ENCODE measurements around the gene TUBB1.
A peak's percentile ranks its signal among the peaks of the same experiment; 100 is the strongest.

Gene TUBB1

DNA sequence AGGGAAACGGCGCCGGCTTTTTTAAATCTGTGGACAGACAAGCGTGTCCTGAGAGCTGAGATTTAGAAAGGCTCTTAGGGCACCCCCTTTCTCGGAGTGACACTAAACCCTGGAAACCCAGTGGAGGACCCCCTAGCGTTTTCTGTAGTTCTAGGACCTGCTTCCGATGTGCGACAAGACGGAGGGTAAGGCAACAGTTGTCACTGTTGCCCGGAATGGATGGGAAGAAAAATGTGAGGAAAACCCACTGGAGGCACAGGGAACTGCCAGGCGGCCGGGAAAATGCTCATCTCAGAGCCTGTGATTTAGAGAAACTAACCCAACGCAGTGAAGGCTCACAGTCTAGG is 13.5 kb downstream of the TUBB1 start:
- peaks cover 68% of the 10 kb centered on the region for H3K79me2 ChIP-seq (ENCODE audit: low read length)
- no peak for TF ChIP-seq EZH2 (optimal IDR thresholded peaks at IDR 0.05; ENCODE audit: low read depth, low read length)
- no peak for TF ChIP-seq EZH2phosphoT487 (IDR thresholded peaks at IDR 0.05; ENCODE audit: low read length)
- TF ChIP-seq, protein P1, sequence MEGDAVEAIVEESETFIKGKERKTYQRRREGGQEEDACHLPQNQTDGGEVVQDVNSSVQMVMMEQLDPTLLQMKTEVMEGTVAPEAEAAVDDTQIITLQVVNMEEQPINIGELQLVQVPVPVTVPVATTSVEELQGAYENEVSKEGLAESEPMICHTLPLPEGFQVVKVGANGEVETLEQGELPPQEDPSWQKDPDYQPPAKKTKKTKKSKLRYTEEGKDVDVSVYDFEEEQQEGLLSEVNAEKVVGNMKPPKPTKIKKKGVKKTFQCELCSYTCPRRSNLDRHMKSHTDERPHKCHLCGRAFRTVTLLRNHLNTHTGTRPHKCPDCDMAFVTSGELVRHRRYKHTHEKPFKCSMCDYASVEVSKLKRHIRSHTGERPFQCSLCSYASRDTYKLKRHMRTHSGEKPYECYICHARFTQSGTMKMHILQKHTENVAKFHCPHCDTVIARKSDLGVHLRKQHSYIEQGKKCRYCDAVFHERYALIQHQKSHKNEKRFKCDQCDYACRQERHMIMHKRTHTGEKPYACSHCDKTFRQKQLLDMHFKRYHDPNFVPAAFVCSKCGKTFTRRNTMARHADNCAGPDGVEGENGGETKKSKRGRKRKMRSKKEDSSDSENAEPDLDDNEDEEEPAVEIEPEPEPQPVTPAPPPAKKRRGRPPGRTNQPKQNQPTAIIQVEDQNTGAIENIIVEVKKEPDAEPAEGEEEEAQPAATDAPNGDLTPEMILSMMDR (IDR thresholded peaks at IDR 0.05; ENCODE audit: low read length) = no peak; the same call in 1 of the 2 replicates
- peaks cover 8% of the 10 kb centered on the region for H4K20me1 ChIP-seq (ENCODE audit: insufficient read depth, low read length)
- H3K27ac ChIP-seq (ENCODE audit: low read length) = peak overlapping the region; percentile 63; the same call in 1 of the 2 replicates
- peak overlapping the region; percentile 72 for H3K9ac ChIP-seq (ENCODE audit: low read length)
- H3K4me3 ChIP-seq (ENCODE audit: low read length) = peak overlapping the region; percentile 98
- H3K27me3 ChIP-seq (replicated peaks; ENCODE audit: insufficient read depth, low read length) = no peaks in the 10 kb centered on the region
- H2AFZ ChIP-seq (ENCODE audit: low read length) = peak overlapping the region; percentile 61
- DNase-seq = no peak
- peak overlapping the region; percentile 98 for H3K4me2 ChIP-seq (ENCODE audit: low read depth, low read length)
- no peaks in the 10 kb centered on the region for H3K9me2 ChIP-seq (replicated peaks; ENCODE audit: insufficient read depth, low read length)
- peaks cover 31% of the 10 kb centered on the region for H3K4me1 ChIP-seq (ENCODE audit: low read length)
- H3K9me3 ChIP-seq (replicated peaks; ENCODE audit: insufficient read depth, low read length) = no peaks in the 10 kb centered on the region
- peaks cover 16% of the 10 kb centered on the region for H3K36me3 ChIP-seq (replicated peaks; ENCODE audit: insufficient read depth, low read length)
- H3F3A ChIP-seq (ENCODE audit: insufficient read depth, low read length) = peaks cover 19% of the 10 kb centered on the region

DNA sequence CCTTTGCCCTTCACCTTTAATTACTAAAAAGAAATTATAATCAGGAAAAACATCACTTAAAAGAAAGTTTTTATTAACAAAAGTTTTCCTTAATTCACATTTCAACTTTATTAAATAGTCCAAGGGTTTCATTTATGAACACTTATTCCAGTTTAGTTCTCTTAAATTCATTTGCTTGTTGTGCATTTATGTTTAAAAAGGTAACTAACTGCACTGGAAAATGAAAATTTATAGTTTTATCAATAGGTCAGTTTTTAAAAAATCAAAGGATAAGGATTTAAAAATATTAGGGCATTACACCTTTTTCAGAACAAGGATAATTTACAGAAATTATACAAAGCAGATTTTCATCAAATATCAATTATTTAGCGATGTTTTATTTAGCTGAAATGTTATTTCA is 13.9 kb downstream of the TUBB1 start:
- Histone ChIP-seq H3K4me3 (ENCODE audit: low read length) (peak overlapping the region; percentile 98), H3K9me3 (replicated peaks; ENCODE audit: insufficient read depth, low read length) (no peaks in the 10 kb centered on the region), H3K27ac (ENCODE audit: low read length) (peak overlapping the region; percentile 63; the same call in 1 of the 2 replicates), H3K27me3 (replicated peaks; ENCODE audit: insufficient read depth, low read length) (no peaks in the 10 kb centered on the region), H3K4me1 (ENCODE audit: low read length) (peaks cover 31% of the 10 kb centered on the region), H2AFZ (ENCODE audit: low read length) (peak overlapping the region; percentile 61; the same call in 1 of the 2 replicates), H3F3A (ENCODE audit: insufficient read depth, low read length) (peaks cover 19% of the 10 kb centered on the region), H3K9me2 (replicated peaks; ENCODE audit: insufficient read depth, low read length) (no peaks in the 10 kb centered on the region), H3K9ac (ENCODE audit: low read length) (peak overlapping the region; percentile 72; the same call in 1 of the 2 replicates), H3K79me2 (ENCODE audit: low read length) (peaks cover 68% of the 10 kb centered on the region), H4K20me1 (ENCODE audit: insufficient read depth, low read length) (peaks cover 4% of the 10 kb centered on the region), H3K36me3 (replicated peaks; ENCODE audit: insufficient read depth, low read length) (peaks cover 18% of the 10 kb centered on the region), H3K4me2 (ENCODE audit: low read depth, low read length) (peak overlapping the region; percentile 98)
- no peak for DNase-seq
- TF ChIP-seq EZH2 (optimal IDR thresholded peaks at IDR 0.05; ENCODE audit: low read depth, low read length) (no peak), EZH2phosphoT487 (IDR thresholded peaks at IDR 0.05; ENCODE audit: low read length) (no peak)
- TF ChIP-seq, protein P1 (IDR thresholded peaks at IDR 0.05; ENCODE audit: low read length) = no peak

DNA sequence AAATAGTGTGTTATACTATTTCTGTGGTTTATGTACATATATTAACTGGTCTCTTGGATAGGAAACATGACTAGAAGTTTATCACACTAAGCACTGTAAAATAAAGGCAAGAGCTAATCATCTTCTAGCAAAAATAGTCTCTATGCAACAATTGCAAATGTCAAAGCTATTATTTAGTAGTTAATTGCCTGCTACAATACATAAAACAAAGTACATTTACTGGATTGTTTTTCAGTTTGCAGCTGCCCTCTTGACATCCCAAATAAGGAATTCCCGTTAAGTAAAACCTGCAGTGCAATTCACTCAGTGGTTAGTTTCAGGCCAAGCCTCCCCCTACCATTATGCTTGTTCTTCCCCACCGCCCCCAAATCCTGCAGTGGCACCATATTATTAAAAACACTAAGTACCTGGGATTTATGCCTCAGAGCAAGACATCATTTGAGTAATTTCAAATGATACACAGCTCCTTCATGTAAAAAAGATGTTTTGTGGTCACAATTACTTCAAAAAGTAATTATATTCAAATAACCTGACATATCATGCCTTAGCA is 14.5 kb downstream of the TUBB1 start:
- H3K9me2 ChIP-seq (replicated peaks; ENCODE audit: insufficient read depth, low read length) = no peaks in the 10 kb centered on the region
- no peak for DNase-seq
- H3K27me3 ChIP-seq (replicated peaks; ENCODE audit: insufficient read depth, low read length) = no peaks in the 10 kb centered on the region
- H3K4me3 ChIP-seq (ENCODE audit: low read length) = no peak overlapping the region
- H3K4me2 ChIP-seq (ENCODE audit: low read depth, low read length) = 0 out of 2 replicates have a peak overlapping the region, but pooled peaks have one; percentile 98
- no peak overlapping the region for H3K9ac ChIP-seq (ENCODE audit: low read length)
- H3K79me2 ChIP-seq (ENCODE audit: low read length) = peaks cover 68% of the 10 kb centered on the region
- no peaks in the 10 kb centered on the region for H4K20me1 ChIP-seq (ENCODE audit: insufficient read depth, low read length)
- peaks cover 19% of the 10 kb centered on the region for H3F3A ChIP-seq (ENCODE audit: insufficient read depth, low read length)
- TF ChIP-seq EZH2 (optimal IDR thresholded peaks at IDR 0.05; ENCODE audit: low read depth, low read length) (no peak), EZH2phosphoT487 (IDR thresholded peaks at IDR 0.05; ENCODE audit: low read length) (no peak)
- TF ChIP-seq, protein P1 (IDR thresholded peaks at IDR 0.05; ENCODE audit: low read length) = no peak
- peaks cover 30% of the 10 kb centered on the region for H3K4me1 ChIP-seq (ENCODE audit: low read length)
- no peak overlapping the region for H3K27ac ChIP-seq (ENCODE audit: low read length)
- no peaks in the 10 kb centered on the region for H3K9me3 ChIP-seq (replicated peaks; ENCODE audit: insufficient read depth, low read length)
- no peak overlapping the region for H2AFZ ChIP-seq (ENCODE audit: low read length)
- peaks cover 18% of the 10 kb centered on the region for H3K36me3 ChIP-seq (replicated peaks; ENCODE audit: insufficient read depth, low read length)
